Stimulated activated naive CD8-positive, alpha-beta T cell treated with anti-CD3 and anti-CD28 coated beads, Interleukin-15, Interleukin-2, amounts not matched to agents 100 ng/mL and 50 ng/mL, for 24 hours (primary cell): ENCODE measurements around the gene VDAC2.

Experiments
- H3K27ac Mint-ChIP-seq: one replicate; pipeline ENCODE4 v1.8.0; 2021; ENCODE audit warnings: mild to moderate bottlenecking, mixed read lengths
- H3K27me3 Mint-ChIP-seq: one replicate; pipeline ENCODE4 v1.8.0; 2021; ENCODE audit warnings: mixed read lengths
- H3K36me3 Mint-ChIP-seq: one replicate; pipeline ENCODE4 v1.8.0; 2021; ENCODE audit warnings: low read depth, mixed read lengths
- H3K4me1 Mint-ChIP-seq: one replicate; pipeline ENCODE4 v1.8.0; 2021; ENCODE audit warnings: low read depth, mixed read lengths
- H3K4me3 Mint-ChIP-seq: one replicate; pipeline ENCODE4 v1.8.0; 2021; ENCODE audit warnings: mild to moderate bottlenecking, mixed read lengths
- H3K9me3 Mint-ChIP-seq: one replicate; pipeline ENCODE4 v1.8.0; 2021; ENCODE audit warnings: mixed read lengths

VDAC2 gene

GRCh38 chr10:75276069-75276872 lies 65.7 kb downstream of the VDAC2 start:
- Mint-ChIP-seq H3K4me3 (no peak overlapping the region), H3K9me3 (no peaks in the 10 kb centered on the region), H3K4me1 (no peaks in the 10 kb centered on the region), H3K27ac (no peak overlapping the region), H3K27me3 (no peaks in the 10 kb centered on the region), H3K36me3 (no peaks in the 10 kb centered on the region)

- H3K9me3 Mint-ChIP-seq: no peaks in the 10 kb centered on the region
- no peaks in the 10 kb centered on the region for H3K36me3 Mint-ChIP-seq
- peaks cover 9% of the 10 kb centered on the region for H3K27me3 Mint-ChIP-seq
- H3K4me3 Mint-ChIP-seq: no peak overlapping the region
- no peaks in the 10 kb centered on the region for H3K4me1 Mint-ChIP-seq
- no peak overlapping the region for H3K27ac Mint-ChIP-seq
These were observed 69.6 kb downstream of the VDAC2 start for GRCh38 chr10:75280236-75280635.
